PFSK-1 (cell line): ENCODE results near the gene TRIM33.

Experiments used
- FOXP2 ChIP-seq: optimal IDR thresholded peaks from 2 replicates; pipeline ENCODE3; 2011; ENCODE audit warnings: borderline replicate concordance, control low read depth, inconsistent platforms; ENCODE audit not compliant: insufficient read depth; ENCODE audit errors: extremely low read length, extremely low read depth
- POLR2AphosphoS5 ChIP-seq: IDR thresholded peaks from 2 replicates; pipeline ENCODE4 v1.6.1; 2012; ENCODE audit warnings: low read depth, mild to moderate bottlenecking, control low read depth, low read length, moderate library complexity
- SIN3A ChIP-seq: IDR thresholded peaks from 2 replicates; pipeline ENCODE4 v1.6.1; 2012; ENCODE audit warnings: mild to moderate bottlenecking, low read length, moderate library complexity, borderline replicate concordance; ENCODE audit not compliant: insufficient read depth
- TAF1 ChIP-seq: IDR thresholded peaks from 2 replicates; pipeline ENCODE4 v1.6.1; 2012; ENCODE audit warnings: low read length, control low read depth, borderline replicate concordance; ENCODE audit not compliant: insufficient read depth
- TF ChIP-seq, protein P1 (sequence below), 2 experiments: IDR thresholded peaks; 2 replicates each; pipeline versions ENCODE4 v1.6.1 to v1.8.0; 2011 to 2012; ENCODE audit warnings: low read depth in 2 of 2, low read length in 2 of 2, control low read depth in 1 of 2, inconsistent platforms in 1 of 2, mild to moderate bottlenecking in 1 of 2, moderate library complexity in 1 of 2; ENCODE audit not compliant: insufficient read depth in 1 of 2

TRIM33 gene

GRCh38 chr1:114439369-114439768 lies 71.6 kb downstream of the TRIM33 start:
- TF ChIP-seq, protein P1, sequence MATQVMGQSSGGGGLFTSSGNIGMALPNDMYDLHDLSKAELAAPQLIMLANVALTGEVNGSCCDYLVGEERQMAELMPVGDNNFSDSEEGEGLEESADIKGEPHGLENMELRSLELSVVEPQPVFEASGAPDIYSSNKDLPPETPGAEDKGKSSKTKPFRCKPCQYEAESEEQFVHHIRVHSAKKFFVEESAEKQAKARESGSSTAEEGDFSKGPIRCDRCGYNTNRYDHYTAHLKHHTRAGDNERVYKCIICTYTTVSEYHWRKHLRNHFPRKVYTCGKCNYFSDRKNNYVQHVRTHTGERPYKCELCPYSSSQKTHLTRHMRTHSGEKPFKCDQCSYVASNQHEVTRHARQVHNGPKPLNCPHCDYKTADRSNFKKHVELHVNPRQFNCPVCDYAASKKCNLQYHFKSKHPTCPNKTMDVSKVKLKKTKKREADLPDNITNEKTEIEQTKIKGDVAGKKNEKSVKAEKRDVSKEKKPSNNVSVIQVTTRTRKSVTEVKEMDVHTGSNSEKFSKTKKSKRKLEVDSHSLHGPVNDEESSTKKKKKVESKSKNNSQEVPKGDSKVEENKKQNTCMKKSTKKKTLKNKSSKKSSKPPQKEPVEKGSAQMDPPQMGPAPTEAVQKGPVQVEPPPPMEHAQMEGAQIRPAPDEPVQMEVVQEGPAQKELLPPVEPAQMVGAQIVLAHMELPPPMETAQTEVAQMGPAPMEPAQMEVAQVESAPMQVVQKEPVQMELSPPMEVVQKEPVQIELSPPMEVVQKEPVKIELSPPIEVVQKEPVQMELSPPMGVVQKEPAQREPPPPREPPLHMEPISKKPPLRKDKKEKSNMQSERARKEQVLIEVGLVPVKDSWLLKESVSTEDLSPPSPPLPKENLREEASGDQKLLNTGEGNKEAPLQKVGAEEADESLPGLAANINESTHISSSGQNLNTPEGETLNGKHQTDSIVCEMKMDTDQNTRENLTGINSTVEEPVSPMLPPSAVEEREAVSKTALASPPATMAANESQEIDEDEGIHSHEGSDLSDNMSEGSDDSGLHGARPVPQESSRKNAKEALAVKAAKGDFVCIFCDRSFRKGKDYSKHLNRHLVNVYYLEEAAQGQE (IDR thresholded peaks at IDR 0.05; ENCODE audit: insufficient read depth in 1 of 2, low read depth in 2 of 2, low read length in 2 of 2): no peak
- TF ChIP-seq TAF1 (no peak), POLR2AphosphoS5 (no peak), FOXP2 (no peak), SIN3A (no peak)

DNA sequence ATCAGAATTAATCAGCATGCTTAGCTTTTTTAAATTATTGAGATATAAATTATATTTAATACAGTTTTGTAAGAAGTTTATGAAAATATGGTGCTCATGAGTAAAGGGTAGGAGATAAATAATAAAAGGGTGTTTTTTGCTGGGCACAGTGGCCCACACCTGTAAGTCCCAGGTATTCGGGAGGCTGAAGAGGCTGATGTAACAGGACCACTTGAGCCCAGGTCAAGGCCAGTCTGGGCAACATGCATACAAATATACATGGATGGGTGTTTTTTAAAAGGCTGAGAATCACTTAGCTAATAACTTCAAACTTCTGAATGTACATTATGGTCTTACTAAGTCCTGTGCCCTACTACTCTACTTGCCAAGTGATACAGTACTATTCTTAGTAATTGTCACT lies 73.2 kb downstream of the TRIM33 start:
- TF ChIP-seq TAF1 (no peak), POLR2AphosphoS5 (no peak), FOXP2 (no peak), SIN3A (no peak)
- TF ChIP-seq, protein P1 (IDR thresholded peaks at IDR 0.05; ENCODE audit: insufficient read depth in 1 of 2, low read depth in 2 of 2, low read length in 2 of 2): no peak

GRCh38 chr1:114436799-114437198 lies 74.2 kb downstream of the TRIM33 start:
- TF ChIP-seq SIN3A: no peak
- TF ChIP-seq, protein P1 (IDR thresholded peaks at IDR 0.05; ENCODE audit: insufficient read depth in 1 of 2, low read depth in 2 of 2, low read length in 2 of 2): no peak
- no peak for TF ChIP-seq POLR2AphosphoS5
- TF ChIP-seq FOXP2: no peak
- no peak for TF ChIP-seq TAF1

DNA sequence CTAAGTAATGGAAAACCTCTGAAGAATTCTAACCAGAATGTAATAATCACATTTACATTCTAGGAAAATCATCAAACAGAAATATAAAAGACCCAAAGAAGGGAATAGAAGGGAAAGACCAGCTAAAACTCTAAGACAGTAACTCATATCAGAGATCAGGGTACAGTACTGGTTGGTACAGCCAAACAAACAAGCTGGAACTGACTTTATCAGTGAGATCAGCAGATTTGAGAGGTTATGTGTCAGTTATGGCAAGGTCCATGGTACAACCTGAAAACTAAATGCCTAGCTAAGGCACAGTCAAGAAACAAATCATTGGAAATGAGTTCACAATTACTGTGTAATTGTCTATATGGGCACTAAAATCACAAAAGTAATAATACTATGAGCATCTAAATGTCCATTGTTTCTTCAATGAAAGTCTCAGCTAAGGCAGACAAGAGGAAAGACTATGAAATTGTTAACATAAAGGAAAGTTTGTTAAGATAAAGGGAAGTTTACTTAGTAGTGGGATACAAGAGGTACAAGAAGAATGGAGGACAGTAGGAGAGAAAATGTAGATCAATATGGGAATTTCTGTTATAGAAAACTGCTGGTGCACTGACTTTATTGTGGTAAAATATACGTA lies 75.8 kb downstream of the TRIM33 start:
- no peak for TF ChIP-seq POLR2AphosphoS5
- TF ChIP-seq TAF1: no peak
- TF ChIP-seq, protein P1 (IDR thresholded peaks at IDR 0.05; ENCODE audit: insufficient read depth in 1 of 2, low read depth in 2 of 2, low read length in 2 of 2): no peak
- TF ChIP-seq SIN3A: no peak
- no peak for TF ChIP-seq FOXP2

DNA sequence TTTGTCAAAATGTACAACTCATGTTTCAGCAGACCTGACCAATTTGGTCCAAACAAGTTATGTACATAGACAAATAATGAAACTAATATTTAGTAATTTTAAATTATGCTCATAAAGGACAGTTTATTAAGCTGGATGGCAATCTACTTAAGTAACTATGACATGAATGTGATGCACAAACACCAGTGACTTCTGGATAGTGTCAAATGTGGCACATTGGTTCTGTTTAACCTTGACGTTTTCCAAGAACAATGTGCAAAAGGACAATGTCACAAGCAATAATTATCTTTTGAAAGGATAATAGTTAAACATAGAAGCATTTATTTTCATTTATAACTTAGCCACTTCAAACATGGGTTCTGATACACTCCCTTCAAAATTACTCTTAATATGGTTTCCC lies 80.0 kb downstream of the TRIM33 start:
- TF ChIP-seq TAF1: no peak
- no peak for TF ChIP-seq SIN3A
- TF ChIP-seq POLR2AphosphoS5: no peak
- no peak for TF ChIP-seq FOXP2
